ENCODE measurements around the gene TSKS. TPM values are rescaled to one million over a fixed set of nuclear protein-coding genes. Genes with fewer than 3 reads are reported as not detected.

The TSKS gene
- 0.17 TPM in 1 of 2 replicates, not detected in the other for total RNA-seq

- DNase-seq, result no peak
These were observed at the start of gene TSKS for GRCh38 chr19:49763230-49763629. Gene TSKS (minus strand): TSS chr19:49763306. CDS start chr19:49763247, 59 bp downstream.

GRCh38 chr19:49812452-49812996 is 49.4 kb upstream of the TSKS start:
- no peak for DNase-seq

- no peak for DNase-seq
These were observed 48.2 kb upstream of the TSKS start for GRCh38 chr19:49811328-49811727.

- no peak for DNase-seq
These were observed 46.9 kb upstream of the TSKS start for GRCh38 chr19:49809941-49810389.

- DNase-seq, result peak; percentile 31
These were observed 46.2 kb upstream of the TSKS start for GRCh38 chr19:49809160-49809940.

GRCh38 chr19:49808711-49809159 is 45.6 kb upstream of the TSKS start:
- peak; percentile 90 for DNase-seq

GRCh38 chr19:49807904-49808675 is 45.0 kb upstream of the TSKS start:
- no peak for DNase-seq

- DNase-seq, result no peak
These were observed 44.2 kb upstream of the TSKS start for GRCh38 chr19:49807058-49807903.

- DNase-seq, result no peak
These were observed 43.5 kb upstream of the TSKS start for GRCh38 chr19:49806620-49806959.

- DNase-seq, result no peak
These were observed 42.9 kb upstream of the TSKS start for GRCh38 chr19:49805822-49806619.

GRCh38 chr19:49803529-49803856 is 40.4 kb upstream of the TSKS start:
- DNase-seq, result no peak

GRCh38 chr19:49802836-49803528 is 39.9 kb upstream of the TSKS start:
- DNase-seq, result no peak

GRCh38 chr19:49801966-49802661 is 39.0 kb upstream of the TSKS start:
- peak; percentile 37 for DNase-seq

GRCh38 chr19:49801401-49801888 is 38.3 kb upstream of the TSKS start:
- DNase-seq, result no peak

- no peak for DNase-seq
These were observed 37.7 kb upstream of the TSKS start for GRCh38 chr19:49800771-49801170.

GRCh38 chr19:49799798-49800376 is 36.8 kb upstream of the TSKS start:
- DNase-seq, result peak; percentile 20

GRCh38 chr19:49799271-49799797 is 36.2 kb upstream of the TSKS start:
- DNase-seq, result no peak

GRCh38 chr19:49798574-49798973 is 35.5 kb upstream of the TSKS start:
- no peak for DNase-seq

GRCh38 chr19:49795615-49796014 is 32.5 kb upstream of the TSKS start:
- DNase-seq, result no peak

GRCh38 chr19:49793561-49793840 is 30.4 kb upstream of the TSKS start:
- DNase-seq, result no peak

Data from dermis blood vessel endothelial cell (primary cell).